ENCODE measurements around the gene CCDC171.
"Not testable (repeated sequence)": the region's sequence is repeated elsewhere in the genome, so short reads cannot be mapped to it uniquely, and the experiment has no call there.

DNA sequence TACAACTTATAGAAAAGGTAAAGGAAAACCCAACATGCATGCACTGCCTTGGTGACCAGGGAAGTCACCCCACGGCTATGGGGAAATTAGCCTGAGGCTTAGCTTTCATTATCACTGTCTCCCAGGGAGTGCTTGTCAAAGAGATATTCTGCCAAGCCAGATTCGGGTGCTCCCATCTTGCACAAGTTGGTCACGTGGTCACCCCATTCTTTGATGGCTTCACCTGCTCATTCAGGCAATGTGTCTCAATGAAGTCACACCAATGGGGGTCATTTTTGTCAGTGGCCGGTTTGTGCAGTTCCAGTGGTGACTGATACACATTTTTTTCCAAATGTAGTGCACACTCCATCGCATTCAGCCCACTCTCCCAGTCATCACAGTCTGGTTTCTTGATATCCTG is 25.8 kb upstream of the CCDC171 start:
- TF ChIP-seq, protein P1, sequence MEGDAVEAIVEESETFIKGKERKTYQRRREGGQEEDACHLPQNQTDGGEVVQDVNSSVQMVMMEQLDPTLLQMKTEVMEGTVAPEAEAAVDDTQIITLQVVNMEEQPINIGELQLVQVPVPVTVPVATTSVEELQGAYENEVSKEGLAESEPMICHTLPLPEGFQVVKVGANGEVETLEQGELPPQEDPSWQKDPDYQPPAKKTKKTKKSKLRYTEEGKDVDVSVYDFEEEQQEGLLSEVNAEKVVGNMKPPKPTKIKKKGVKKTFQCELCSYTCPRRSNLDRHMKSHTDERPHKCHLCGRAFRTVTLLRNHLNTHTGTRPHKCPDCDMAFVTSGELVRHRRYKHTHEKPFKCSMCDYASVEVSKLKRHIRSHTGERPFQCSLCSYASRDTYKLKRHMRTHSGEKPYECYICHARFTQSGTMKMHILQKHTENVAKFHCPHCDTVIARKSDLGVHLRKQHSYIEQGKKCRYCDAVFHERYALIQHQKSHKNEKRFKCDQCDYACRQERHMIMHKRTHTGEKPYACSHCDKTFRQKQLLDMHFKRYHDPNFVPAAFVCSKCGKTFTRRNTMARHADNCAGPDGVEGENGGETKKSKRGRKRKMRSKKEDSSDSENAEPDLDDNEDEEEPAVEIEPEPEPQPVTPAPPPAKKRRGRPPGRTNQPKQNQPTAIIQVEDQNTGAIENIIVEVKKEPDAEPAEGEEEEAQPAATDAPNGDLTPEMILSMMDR (IDR thresholded peaks at IDR 0.05), result not testable (repeated sequence)
- not testable (repeated sequence) for TF ChIP-seq POLR2A (IDR thresholded peaks at IDR 0.05)

Measured in right lobe of liver (tissue), 4 donors.